DOHH2 (cell line): ENCODE data around the gene CDKAL1.

ENCODE experiments used
- EZH2phosphoT487 ChIP-seq: fragments of 200-600 bp; sonication (generic); IDR thresholded peaks from 2 replicates; pipeline ENCODE4 v1.6.1; 2017; ENCODE audit warnings: borderline replicate concordance, mild to moderate bottlenecking, antibody characterized with exemption, low read length, moderate library complexity, mixed read lengths
- TF ChIP-seq, protein P1 (sequence below): fragments of 200-600 bp; sonication (generic); IDR thresholded peaks from one replicate; pipeline ENCODE4 v1.5.1; 2014; ENCODE audit warnings: antibody characterized with exemption, mild to moderate bottlenecking, low read depth, low read length; ENCODE audit not compliant: poor library complexity, severe bottlenecking

DNA sequence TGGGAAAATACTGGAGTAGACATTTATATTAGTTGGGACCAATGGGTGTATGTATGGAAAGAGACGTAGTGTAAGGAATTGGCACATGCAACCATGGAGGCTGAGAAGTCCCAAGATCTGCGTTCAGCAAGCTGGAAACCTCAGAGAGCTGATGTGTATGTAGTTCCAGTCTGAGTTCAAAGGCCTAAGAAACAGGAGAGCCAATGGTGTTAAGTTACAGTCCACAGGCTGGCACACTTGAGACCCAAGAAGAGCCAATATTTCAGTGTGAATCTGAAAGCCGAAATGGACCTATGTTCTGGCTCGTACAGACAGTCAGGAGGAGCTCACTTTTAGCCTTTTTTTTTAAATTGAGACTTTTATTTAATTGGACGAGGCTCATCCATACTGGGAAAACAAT is 244.2 kb downstream of the CDKAL1 start:
- TF ChIP-seq, protein P1, sequence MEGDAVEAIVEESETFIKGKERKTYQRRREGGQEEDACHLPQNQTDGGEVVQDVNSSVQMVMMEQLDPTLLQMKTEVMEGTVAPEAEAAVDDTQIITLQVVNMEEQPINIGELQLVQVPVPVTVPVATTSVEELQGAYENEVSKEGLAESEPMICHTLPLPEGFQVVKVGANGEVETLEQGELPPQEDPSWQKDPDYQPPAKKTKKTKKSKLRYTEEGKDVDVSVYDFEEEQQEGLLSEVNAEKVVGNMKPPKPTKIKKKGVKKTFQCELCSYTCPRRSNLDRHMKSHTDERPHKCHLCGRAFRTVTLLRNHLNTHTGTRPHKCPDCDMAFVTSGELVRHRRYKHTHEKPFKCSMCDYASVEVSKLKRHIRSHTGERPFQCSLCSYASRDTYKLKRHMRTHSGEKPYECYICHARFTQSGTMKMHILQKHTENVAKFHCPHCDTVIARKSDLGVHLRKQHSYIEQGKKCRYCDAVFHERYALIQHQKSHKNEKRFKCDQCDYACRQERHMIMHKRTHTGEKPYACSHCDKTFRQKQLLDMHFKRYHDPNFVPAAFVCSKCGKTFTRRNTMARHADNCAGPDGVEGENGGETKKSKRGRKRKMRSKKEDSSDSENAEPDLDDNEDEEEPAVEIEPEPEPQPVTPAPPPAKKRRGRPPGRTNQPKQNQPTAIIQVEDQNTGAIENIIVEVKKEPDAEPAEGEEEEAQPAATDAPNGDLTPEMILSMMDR: no peak
- TF ChIP-seq EZH2phosphoT487: no peak
